Chondrocyte (in vitro differentiated cells): ENCODE results near the gene SPINK1. TPM values are rescaled to one million over a fixed set of nuclear protein-coding genes. Genes with fewer than 3 reads are reported as not detected.

Experiments
- DNase-seq: peaks from one replicate; pipeline ENCODE4 v3.0.0; 2021; ENCODE audit warnings: mixed read lengths, low spot score
- H3K27ac Mint-ChIP-seq: one replicate; pipeline ENCODE4 v1.8.0; 2021; ENCODE audit warnings: mild to moderate bottlenecking, moderate library complexity, mixed read lengths; ENCODE audit not compliant: unreplicated experiment
- H3K27me3 Mint-ChIP-seq: 2 replicates; pipeline ENCODE4 v1.8.0; 2021; ENCODE audit warnings: low read depth, mixed read lengths
- H3K36me3 Mint-ChIP-seq: 2 replicates; pipeline ENCODE4 v1.8.0; 2021; ENCODE audit warnings: low read depth, mixed read lengths
- H3K4me1 Mint-ChIP-seq: 2 replicates; pipeline ENCODE4 v1.8.0; 2021; ENCODE audit warnings: low read depth, mild to moderate bottlenecking, mixed read lengths
- H3K4me3 Mint-ChIP-seq: one replicate; pipeline ENCODE4 v1.8.0; 2021; ENCODE audit warnings: mild to moderate bottlenecking, moderate library complexity, mixed read lengths; ENCODE audit not compliant: unreplicated experiment
- H3K9me3 Mint-ChIP-seq: 2 replicates; pipeline ENCODE4 v1.8.0; 2021; ENCODE audit warnings: low read depth, mixed read lengths
- total RNA-seq: library from RNA; stranded (reverse); gene quantifications from 3 replicates; pipeline ENCODE4 v1.2.1, GENCODE V29; 2021
- TF ChIP-seq, protein P1 (sequence below): fragments of 200-600 bp; sonication (generic); IDR thresholded peaks from 2 replicates; pipeline ENCODE4 v1.5.0; 2021; ENCODE audit warnings: antibody characterized with exemption, mild to moderate bottlenecking, moderate library complexity

SPINK1 gene
- total RNA-seq, 1 donor from 2014 or later, result not detected

DNA sequence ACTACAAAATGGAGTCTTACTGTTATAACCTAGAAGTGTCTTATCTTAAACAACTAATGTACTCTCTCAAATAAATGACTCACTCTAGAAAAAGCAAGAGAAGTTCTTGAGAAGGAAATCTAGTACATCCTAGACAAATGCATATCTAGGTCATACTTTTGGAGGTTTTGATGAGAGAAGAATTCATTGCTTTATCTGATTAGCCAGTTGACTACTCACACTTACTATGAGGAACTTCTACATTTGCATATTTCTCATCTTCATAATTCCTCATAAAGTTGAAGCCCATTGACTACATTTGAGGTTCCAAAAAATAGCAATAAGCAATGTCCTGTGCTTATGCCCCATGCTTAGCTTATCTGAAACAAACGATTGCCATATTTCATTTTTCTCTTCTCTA is 51.8 kb downstream of the SPINK1 start:
- peaks cover 18% of the 10 kb centered on the region for H3K4me1 Mint-ChIP-seq
- H3K9me3 Mint-ChIP-seq, result no peaks in the 10 kb centered on the region
- TF ChIP-seq, protein P1, sequence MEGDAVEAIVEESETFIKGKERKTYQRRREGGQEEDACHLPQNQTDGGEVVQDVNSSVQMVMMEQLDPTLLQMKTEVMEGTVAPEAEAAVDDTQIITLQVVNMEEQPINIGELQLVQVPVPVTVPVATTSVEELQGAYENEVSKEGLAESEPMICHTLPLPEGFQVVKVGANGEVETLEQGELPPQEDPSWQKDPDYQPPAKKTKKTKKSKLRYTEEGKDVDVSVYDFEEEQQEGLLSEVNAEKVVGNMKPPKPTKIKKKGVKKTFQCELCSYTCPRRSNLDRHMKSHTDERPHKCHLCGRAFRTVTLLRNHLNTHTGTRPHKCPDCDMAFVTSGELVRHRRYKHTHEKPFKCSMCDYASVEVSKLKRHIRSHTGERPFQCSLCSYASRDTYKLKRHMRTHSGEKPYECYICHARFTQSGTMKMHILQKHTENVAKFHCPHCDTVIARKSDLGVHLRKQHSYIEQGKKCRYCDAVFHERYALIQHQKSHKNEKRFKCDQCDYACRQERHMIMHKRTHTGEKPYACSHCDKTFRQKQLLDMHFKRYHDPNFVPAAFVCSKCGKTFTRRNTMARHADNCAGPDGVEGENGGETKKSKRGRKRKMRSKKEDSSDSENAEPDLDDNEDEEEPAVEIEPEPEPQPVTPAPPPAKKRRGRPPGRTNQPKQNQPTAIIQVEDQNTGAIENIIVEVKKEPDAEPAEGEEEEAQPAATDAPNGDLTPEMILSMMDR, result no peak
- H3K27ac Mint-ChIP-seq, result no peak overlapping the region
- no peaks in the 10 kb centered on the region for H3K36me3 Mint-ChIP-seq
- no peaks in the 10 kb centered on the region for H3K27me3 Mint-ChIP-seq
- H3K4me3 Mint-ChIP-seq, result no peak overlapping the region
- no peak for DNase-seq

DNA sequence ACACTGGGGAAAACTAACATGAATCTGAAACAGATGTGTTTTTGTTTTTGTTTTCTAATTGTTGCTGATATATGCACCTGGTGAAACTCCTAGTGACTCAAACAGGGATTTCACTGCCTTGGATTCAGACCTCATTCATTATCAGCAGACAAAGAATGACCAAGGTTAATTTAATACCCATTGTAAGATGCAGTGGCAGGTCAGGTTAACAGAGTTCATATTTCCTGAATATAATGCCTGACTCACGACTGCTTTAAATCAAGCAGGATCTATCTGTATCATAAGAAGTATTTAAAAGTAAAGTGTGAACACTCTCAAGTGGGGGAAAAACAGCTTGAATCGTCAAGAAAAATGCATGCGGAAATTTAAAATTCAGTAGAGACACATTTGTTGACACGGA is 54.5 kb downstream of the SPINK1 start:
- TF ChIP-seq, protein P1, result no peak
- H3K9me3 Mint-ChIP-seq, result no peaks in the 10 kb centered on the region
- H3K27me3 Mint-ChIP-seq, result no peaks in the 10 kb centered on the region
- H3K4me1 Mint-ChIP-seq, result peaks cover 10% of the 10 kb centered on the region
- H3K36me3 Mint-ChIP-seq, result no peaks in the 10 kb centered on the region
- H3K4me3 Mint-ChIP-seq, result no peak overlapping the region
- DNase-seq, result no peak
- H3K27ac Mint-ChIP-seq, result no peak overlapping the region

Other genes with a start within 250 kb of the SPINK1 start
- 5.4 to 13.2 TPM (median 7.1 TPM) in 3 replicates for gene JAKMIP2, start 48.9 kb downstream of the SPINK1 start, total RNA-seq
- gene SCGB3A2, start 47.0 kb upstream of the SPINK1 start, total RNA-seq, result not detected in 3 replicates
- gene C5orf46, start 74.9 kb upstream of the SPINK1 start, total RNA-seq, result 7.8 to 9.8 TPM in 2 of 3 replicates, not detected in the other
- 2.0 to 3.2 TPM (median 2.4 TPM) in 3 replicates for gene SPINK5, start 232.3 kb upstream of the SPINK1 start, total RNA-seq